ENCODE results near the gene LTBP4. TPM values are rescaled to one million over a fixed set of nuclear protein-coding genes. Genes with fewer than 3 reads are reported as not detected.
"Not testable (repeated sequence)": the region's sequence is repeated elsewhere in the genome, so short reads cannot be mapped to it uniquely, and the experiment has no call there.

The LTBP4 gene
- total RNA-seq, 1 experiment from 2014 or later: 21.5 TPM

DNA sequence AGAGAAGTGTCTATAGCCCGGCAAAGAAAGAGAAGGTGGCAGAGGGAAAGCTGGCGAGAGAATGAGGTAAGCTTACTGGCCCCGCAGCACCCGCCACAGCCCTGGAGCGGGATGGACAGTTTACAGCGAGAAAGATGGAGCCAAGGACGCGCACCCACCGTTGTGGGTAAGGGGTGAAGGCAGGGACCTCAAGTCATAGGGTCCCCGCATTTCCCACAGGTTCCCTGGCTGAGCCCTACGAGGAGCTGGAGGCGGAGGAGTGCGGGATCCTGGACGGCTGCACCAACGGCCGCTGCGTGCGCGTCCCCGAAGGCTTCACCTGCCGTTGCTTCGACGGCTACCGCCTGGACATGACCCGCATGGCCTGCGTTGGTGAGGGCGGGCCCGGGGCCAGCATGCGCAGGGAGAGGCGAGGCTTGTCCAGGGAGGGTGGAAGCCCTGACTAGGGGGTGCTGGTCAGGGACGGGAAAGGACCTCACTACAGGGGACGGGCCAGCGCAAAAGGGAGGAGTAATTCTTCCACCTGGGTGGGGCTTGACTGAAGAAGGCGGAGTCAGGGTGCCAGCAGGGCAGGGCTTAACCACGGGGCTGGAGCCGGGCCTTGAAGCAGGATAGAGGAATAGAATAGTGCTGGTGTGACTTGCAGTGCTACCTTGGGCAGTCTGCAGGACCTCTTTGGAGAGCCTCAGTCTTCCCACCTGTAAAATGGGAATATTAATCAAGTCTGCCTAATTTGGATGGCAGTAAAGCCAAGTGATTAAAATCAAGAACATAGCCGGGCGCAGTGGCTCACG is 26.5 kb downstream of the LTBP4 start:
- DNase-seq (ENCODE audit: low read depth): no peak

DNA sequence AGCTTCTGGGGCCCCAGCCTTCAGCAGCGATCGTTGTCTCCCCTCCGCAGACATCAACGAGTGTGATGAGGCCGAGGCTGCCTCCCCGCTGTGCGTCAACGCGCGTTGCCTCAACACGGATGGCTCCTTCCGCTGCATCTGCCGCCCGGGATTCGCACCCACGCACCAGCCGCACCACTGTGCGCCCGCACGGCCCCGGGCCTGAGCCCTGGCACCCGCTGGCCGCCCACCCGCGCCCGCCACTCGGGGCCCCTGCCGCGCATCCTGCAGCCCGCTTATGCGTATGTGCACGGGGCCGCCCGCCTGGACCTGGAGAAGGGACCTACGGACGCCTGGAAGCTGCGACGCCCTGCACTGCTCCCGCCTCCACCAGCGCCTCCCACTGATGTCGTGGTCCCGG is 28.2 kb downstream of the LTBP4 start:
- no peak for DNase-seq (ENCODE audit: low read depth)

DNA sequence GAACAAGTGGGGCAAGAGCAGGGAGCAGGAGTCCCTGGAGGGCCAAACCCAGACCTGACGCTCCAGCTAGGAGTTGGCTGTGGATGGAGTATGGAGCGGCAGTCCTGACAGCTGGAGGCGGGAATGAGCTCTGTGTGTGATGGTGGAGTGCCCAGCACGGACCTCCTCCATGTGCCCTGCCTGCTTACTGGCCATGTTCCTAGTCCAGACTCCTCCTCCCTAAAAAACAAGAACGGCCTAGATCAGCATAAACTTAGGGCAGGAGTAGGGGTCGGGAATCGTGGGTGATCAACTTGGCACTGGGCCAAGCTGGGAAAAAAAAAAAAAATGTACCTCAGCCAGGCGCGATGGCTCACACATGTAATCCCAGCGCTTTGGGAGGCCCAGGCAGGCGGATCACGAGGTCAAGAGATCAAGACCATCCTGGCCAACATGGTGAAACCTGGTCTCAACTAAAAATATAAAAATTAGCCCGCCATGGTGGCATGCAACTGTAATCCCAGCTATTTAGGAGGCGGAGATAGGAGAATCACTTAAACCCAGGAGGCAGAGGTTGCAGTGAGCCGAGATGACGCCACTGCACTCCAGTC is 29.5 kb downstream of the LTBP4 start:
- no peak for DNase-seq (ENCODE audit: low read depth)

DNA sequence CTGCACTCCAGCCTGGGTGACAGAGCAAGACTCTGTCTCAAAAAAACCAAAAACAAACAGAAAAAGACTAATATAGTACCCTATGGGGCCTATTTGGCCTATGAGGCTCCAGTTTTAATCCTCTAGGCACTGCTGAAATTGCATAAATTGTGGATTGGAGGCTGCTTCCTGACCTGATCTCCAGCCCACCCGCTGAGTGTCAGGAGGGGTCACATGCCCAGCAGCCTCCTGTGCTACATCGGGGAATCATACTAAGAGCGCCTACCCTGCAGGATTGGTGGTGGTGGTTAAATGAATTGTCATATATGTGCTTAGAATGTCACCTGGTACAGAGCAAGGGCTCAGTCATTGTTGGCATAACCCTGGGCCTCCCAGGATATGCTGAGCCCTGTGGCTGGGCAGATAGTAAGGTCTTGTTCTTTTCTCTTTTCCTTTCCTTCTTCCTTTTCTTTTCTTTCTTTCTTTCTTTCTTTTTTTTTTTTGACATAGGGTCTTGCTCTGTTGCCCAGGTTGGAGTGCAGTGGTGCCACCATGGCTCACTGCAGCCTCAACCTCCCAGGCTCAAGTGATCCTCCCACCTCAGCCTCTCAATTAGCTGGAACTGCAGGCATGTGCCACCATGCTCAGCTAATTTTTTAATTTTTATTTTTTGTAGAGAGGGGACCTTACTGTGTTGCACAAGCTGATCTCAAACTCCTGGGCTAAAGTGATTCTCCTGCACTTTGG is 31.3 kb downstream of the LTBP4 start:
- no peak for DNase-seq (ENCODE audit: low read depth)

- peak; percentile 31 for DNase-seq (ENCODE audit: low read depth)
Measured at GRCh38 chr19:40633207-40633606, 32.0 kb downstream of the LTBP4 start.

- DNase-seq (ENCODE audit: low read depth): no peak
Measured at GRCh38 chr19:40638327-40638726, 37.2 kb downstream of the LTBP4 start.

- no peak for DNase-seq (ENCODE audit: low read depth)
Measured at GRCh38 chr19:40639638-40639982, 38.4 kb downstream of the LTBP4 start.

GRCh38 chr19:40640744-40641143 is 39.6 kb downstream of the LTBP4 start:
- DNase-seq (ENCODE audit: low read depth): no peak

DNA sequence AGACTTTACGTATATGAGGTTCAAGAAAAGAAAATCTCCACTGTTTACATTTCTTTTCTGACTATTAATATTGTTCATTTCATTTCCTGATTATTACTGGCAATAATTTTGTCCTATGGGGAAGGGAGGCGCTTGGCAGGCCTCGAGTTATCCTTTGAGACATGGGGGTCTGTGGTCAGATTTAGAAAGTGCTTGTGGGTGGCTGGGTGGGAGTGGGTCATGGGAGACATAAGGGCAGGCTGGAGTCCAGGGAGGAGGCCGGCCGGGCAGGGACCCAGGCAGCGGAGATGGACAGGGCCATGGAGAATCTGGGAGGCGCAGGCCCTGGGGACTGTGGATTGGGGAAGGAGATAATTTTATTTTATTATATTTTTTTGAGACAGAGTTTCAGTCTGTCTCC is 40.1 kb downstream of the LTBP4 start:
- no peak for DNase-seq (ENCODE audit: low read depth)

- DNase-seq (ENCODE audit: low read depth): no peak
Measured at GRCh38 chr19:40642051-40642706, 41.0 kb downstream of the LTBP4 start.

DNA sequence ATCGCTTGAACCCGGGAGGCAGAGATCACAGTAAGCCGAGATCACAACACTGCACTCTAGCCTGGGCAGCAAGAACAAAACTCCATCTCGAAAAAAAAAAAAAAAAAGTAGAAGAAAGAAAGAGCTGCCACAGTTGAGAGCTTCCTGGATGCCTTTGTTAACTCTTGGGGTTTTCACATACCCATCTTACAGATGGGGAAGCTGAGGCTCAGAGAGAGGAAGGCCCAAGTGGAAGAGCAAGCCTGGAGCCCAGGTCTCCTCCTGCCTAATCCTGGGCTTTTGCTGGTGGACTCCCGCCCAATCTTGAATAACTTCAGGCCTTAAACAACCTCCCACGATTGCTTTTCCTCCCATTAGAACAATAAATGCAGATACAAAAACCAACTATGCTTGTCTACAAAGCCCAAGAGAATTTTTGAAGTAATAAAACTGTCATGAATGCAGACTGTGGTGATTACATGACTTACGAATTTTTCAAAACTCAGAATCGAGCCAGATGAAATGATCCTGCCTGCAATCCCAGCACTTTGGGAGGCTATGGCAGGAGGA is 41.7 kb downstream of the LTBP4 start:
- DNase-seq (ENCODE audit: low read depth): no peak

DNA sequence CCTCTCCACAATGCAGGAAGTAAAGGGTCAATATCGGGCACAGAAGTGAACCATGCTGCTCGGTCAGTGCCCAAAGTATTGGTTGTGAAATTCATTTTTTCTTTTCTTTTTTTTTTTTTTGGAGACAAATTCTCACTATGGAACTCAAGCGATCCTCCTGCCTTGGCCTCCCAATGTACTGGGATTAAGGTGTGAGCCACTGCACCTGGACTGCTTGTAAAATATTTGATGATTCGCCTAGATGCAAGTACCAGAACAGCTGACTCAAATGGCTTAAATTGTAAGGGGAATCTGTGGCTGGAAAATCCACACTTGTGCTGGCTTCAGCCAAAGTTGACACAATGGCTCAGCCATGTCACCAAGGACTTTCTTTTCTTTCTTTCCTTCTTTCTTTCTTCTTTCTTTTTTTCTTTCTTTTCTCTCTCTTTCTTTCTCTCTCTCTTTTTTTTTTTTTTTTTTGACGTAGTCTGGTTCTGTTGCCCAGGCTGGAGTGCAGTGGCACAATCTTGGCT is 45.6 kb downstream of the LTBP4 start:
- no peak for DNase-seq (ENCODE audit: low read depth)

GRCh38 chr19:40649903-40650675 is 48.9 kb downstream of the LTBP4 start:
- not testable (repeated sequence) for DNase-seq (ENCODE audit: low read depth)

DNA sequence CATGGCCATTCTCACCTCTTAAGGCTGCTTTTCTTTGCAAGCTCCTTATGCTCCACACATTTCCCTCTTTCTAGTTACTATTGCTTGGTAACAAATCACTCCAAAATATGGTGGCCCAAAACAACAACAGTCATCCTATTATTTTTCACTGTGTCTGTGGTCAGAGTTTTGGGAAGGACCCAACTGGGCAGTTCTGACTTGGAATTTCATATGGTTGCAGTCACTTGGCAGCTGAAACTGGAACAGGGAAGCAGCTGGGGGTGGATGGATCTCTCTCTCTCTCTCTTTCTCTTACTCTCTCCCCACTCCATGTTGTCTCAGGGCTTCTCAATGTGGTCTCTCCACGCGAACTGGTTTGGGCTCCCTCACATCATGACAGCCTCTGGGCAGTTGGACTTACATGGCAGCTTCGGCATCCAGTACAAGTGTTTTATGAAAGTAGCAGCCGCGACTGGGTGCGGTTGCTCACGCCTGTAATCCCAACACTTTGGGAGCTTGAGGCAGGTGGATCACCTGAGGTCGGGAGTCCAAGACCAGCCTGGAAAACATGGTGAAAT is 49.7 kb downstream of the LTBP4 start:
- DNase-seq (ENCODE audit: low read depth): peak; percentile 43

DNA sequence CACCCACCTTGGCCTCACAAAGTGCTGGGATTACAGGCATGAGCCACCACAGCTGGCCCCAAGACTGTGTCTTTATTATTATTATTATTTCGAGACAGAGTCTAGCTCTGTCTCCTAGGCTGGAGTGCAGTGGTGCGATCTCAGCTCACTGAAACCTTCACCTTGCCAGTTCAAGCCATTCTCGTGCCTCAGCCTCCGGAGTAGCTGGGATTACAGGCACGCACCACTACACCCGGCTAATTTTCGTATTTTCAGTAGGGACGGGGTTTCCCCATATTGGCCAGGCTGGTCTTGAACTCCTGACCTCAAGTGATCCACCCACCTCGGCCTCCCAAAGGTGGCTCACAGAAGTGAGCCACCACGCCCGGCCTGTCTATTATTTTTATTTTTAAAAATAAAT is 51.1 kb downstream of the LTBP4 start:
- not testable (repeated sequence) for DNase-seq (ENCODE audit: low read depth)

GRCh38 chr19:40655684-40656083 is 54.5 kb downstream of the LTBP4 start:
- not testable (repeated sequence) for DNase-seq (ENCODE audit: low read depth)

DNA sequence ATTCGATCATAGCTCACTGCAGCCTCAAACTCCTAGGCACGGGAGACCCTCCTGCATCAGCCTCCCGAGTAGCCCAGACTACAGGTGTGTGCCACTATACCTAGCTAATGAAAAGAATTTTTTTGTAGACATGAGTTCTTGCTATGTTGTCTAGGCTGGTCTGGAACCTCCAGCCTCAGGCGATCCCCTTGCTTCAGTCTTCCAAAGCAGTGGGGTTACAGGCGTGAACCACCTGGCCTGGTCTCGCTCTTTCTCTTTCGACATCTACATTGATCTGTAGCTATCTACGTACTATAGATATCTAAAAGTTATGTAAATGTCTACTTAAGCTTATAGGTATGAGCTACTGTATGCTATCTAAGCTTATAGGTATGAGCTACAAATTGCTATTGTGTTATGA is 56.9 kb downstream of the LTBP4 start:
- no peak for DNase-seq (ENCODE audit: low read depth)

DNA sequence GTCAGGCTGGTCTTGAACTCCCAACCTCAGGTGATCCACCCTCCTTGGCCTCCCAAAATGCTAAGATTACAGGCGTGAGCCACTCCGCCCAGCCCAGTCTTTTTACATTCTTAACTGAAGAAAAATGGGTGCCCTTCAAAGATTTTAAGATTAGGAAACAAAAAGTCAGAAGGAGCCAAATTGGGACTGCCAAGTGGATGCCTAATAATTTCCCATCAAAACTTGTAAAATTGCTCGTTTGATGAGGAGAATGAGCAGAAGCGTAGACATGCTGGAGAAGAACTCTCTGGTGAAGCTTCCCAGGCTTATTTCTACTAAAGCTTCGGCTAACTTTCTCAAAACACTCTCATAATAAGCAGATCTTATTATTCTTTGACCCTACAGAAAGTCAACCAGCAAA is 57.9 kb downstream of the LTBP4 start:
- no peak for DNase-seq (ENCODE audit: low read depth)

- DNase-seq (ENCODE audit: low read depth): no peak
Measured at GRCh38 chr19:40659566-40659965, 58.4 kb downstream of the LTBP4 start.

GRCh38 chr19:40661616-40662015 is 60.4 kb downstream of the LTBP4 start:
- DNase-seq (ENCODE audit: low read depth): no peak

Measured in RPMI7951 (cell line).